HCT116 (cell line): ENCODE results near the gene KATNAL2. TPM values are rescaled to one million over a fixed set of nuclear protein-coding genes. Genes with fewer than 3 reads are reported as not detected.

Experiments used
- ATAC-seq: fragments of 200-7000 bp; cut with Tn5 transposase; 2 replicates; pipeline ENCODE4 v1.9.1; 2020; ENCODE audit warnings: mild to moderate bottlenecking, moderate library complexity
- BruUV-seq: library from RNA; stranded (reverse); fragments of 400-500 nt; replicated peaks from 2 replicates; lab custom pipeline; 2021; lab: Mats Ljungman, UMichigan
- CTCF ChIA-PET: fragments of 300-600 bp; sonication (Branson Sonifier 250); formaldehyde crosslinking; loops from one replicate; lab custom pipeline; 2021; ENCODE audit warnings: antibody characterized with exemption; lab: Charles Lee
- POLR2A ChIA-PET: fragments of 300-600, 350-600 bp; sonication (Branson Sonifier 250); formaldehyde crosslinking; loops from one replicate; lab custom pipeline; 2021; ENCODE audit warnings: antibody characterized with exemption; lab: Charles Lee
- RAD21 ChIA-PET, 2 experiments: fragments of 300-600 bp; sonication (Branson Sonifier 250); formaldehyde crosslinking; loops; one replicate each; lab custom pipeline; 2023; ENCODE audit warnings: low total read pairs in 2 of 2; ENCODE audit not compliant: uncharacterized antibody in 2 of 2, unreplicated experiment in 2 of 2, low non-redundant PET in 1 of 2; lab: Charles Lee
- DNase-seq: peaks from one replicate; pipeline ENCODE4 v3.0.0-alpha.2; 2010; ENCODE audit warnings: low read depth, low spot score
- H2AFZ ChIP-seq: fragments of 200-600 bp; shearing (Covaris generic), sonication (generic); 2 replicates; pipeline ENCODE4 v1.6.1; 2017; ENCODE audit warnings: low read depth, mixed run types, mixed read lengths, antibody characterized with exemption, low read length; ENCODE audit not compliant: poor library complexity, severe bottlenecking
- H3K27ac ChIP-seq: 2 replicates; pipeline ENCODE4 v1.5.1; 2012; ENCODE audit warnings: low read depth, low read length
- H3K27me3 ChIP-seq: fragments of 200-600 bp; sonication (generic); 2 replicates; pipeline ENCODE4 v1.6.1; 2016; ENCODE audit warnings: mixed run types, low read length, mixed read lengths; ENCODE audit not compliant: insufficient read depth
- H3K36me3 ChIP-seq, 2 experiments: fragments of 200-500 bp in 1 of 2; fragments of 200-600 bp in 1 of 2; sonication (Bioruptor generic) in 1 of 2; sonication (generic) in 1 of 2; 2 replicates each; pipeline versions ENCODE4 v1.5.1 to v1.6.1; 2014 to 2016; ENCODE audit warnings: low read length in 2 of 2, inconsistent platforms in 1 of 2, mixed read lengths in 1 of 2, mixed run types in 1 of 2; ENCODE audit not compliant: insufficient read depth in 2 of 2, control insufficient read depth in 1 of 2
- H3K4me1 ChIP-seq, 2 experiments: fragments of 200-600 bp in 1 of 2; sonication (generic) in 1 of 2; 2 replicates each; pipeline versions ENCODE4 v1.5.1 to v1.6.1; 2012 to 2017; ENCODE audit warnings: low read length in 2 of 2, inconsistent platforms in 1 of 2, mild to moderate bottlenecking in 1 of 2, mixed read lengths in 1 of 2, mixed run types in 1 of 2, moderate library complexity in 1 of 2; ENCODE audit not compliant: insufficient read depth in 2 of 2, control insufficient read depth in 1 of 2
- H3K4me2 ChIP-seq: fragments of 200-600 bp; sonication (generic); 2 replicates; pipeline ENCODE4 v1.6.1; 2017; ENCODE audit warnings: mixed run types, low read length, mixed read lengths
- H3K4me3 ChIP-seq, 2 experiments: fragments of 200-600 bp in 1 of 2; sonication (generic) in 1 of 2; replicated peaks in 1 of 2; 2 replicates each; pipeline ENCODE4 v1.5.1; 2011 to 2016; ENCODE audit warnings: low read length in 2 of 2, control low read depth in 1 of 2, low read depth in 1 of 2, mild to moderate bottlenecking in 1 of 2, mixed read lengths in 1 of 2, mixed run types in 1 of 2
- H3K79me2 ChIP-seq: fragments of 200-600 bp; sonication (generic); 2 replicates; pipeline ENCODE4 v1.6.1; 2017; ENCODE audit warnings: mild to moderate bottlenecking, mixed run types, low read length, moderate library complexity, mixed read lengths; ENCODE audit not compliant: insufficient read depth
- H3K9ac ChIP-seq: fragments of 200-600 bp; sonication (generic); 2 replicates; pipeline ENCODE4 v1.6.1; 2016; ENCODE audit warnings: low read length, mixed read lengths
- H3K9me2 ChIP-seq: fragments of 200-600 bp; sonication (generic), shearing (Covaris generic); 2 replicates; pipeline ENCODE4 v1.6.1; 2017; ENCODE audit warnings: mixed run types, mild to moderate bottlenecking, moderate library complexity; ENCODE audit not compliant: insufficient read depth
- H3K9me3 ChIP-seq, 2 experiments: fragments of 200-500 bp in 1 of 2; fragments of 200-600 bp in 1 of 2; sonication (Bioruptor generic) in 1 of 2; sonication (generic) in 1 of 2; 2 replicates each; pipeline ENCODE4 v1.6.1; 2014 to 2017; ENCODE audit warnings: low read length in 2 of 2, mixed read lengths in 2 of 2, inconsistent platforms in 1 of 2, low read depth in 1 of 2, mild to moderate bottlenecking in 1 of 2, mixed run types in 1 of 2, moderate library complexity in 1 of 2; ENCODE audit not compliant: control insufficient read depth in 1 of 2, insufficient read depth in 1 of 2
- H4K20me1 ChIP-seq: fragments of 200-600 bp; sonication (generic), shearing (Covaris generic); 2 replicates; pipeline ENCODE4 v1.6.1; 2017; ENCODE audit warnings: mixed run types, mild to moderate bottlenecking, moderate library complexity; ENCODE audit not compliant: insufficient read depth
- CBX3 ChIP-seq: IDR thresholded peaks from 2 replicates; pipeline ENCODE4 v1.6.1; 2012; ENCODE audit warnings: low read depth
- CEBPB ChIP-seq: IDR thresholded peaks from 2 replicates; pipeline ENCODE4 v1.6.1; 2012; ENCODE audit warnings: low read depth
- EGR1 ChIP-seq: IDR thresholded peaks from 2 replicates; pipeline ENCODE4 v1.6.1; 2012; ENCODE audit warnings: low read depth
- EZH2 ChIP-seq: fragments of 200-600 bp; sonication (generic); IDR thresholded peaks from 2 replicates; pipeline ENCODE4 v1.6.1; 2017; ENCODE audit warnings: antibody characterized with exemption, mixed run types
- EZH2phosphoT487 ChIP-seq: fragments of 200-600 bp; IDR thresholded peaks from 2 replicates; pipeline ENCODE4 v1.6.1; 2018; ENCODE audit warnings: antibody characterized with exemption, borderline replicate concordance
- FOSL1 ChIP-seq: IDR thresholded peaks from 2 replicates; pipeline ENCODE4 v1.6.1; 2012; ENCODE audit warnings: low read depth
- JUND ChIP-seq: IDR thresholded peaks from 2 replicates; pipeline ENCODE4 v1.6.1; 2012
- MAX ChIP-seq: IDR thresholded peaks from 2 replicates; pipeline ENCODE4 v1.6.1; 2012
- POLR2A ChIP-seq: IDR thresholded peaks from 2 replicates; pipeline ENCODE4 v1.7.0; 2011; ENCODE audit warnings: borderline replicate concordance; ENCODE audit not compliant: insufficient read depth, insufficient read length; ENCODE audit errors: extremely low read depth
- POLR2AphosphoS5 ChIP-seq: IDR thresholded peaks from 2 replicates; pipeline ENCODE4 v1.6.1; 2011; ENCODE audit warnings: mild to moderate bottlenecking, low read depth, low read length, moderate library complexity
- REST ChIP-seq: IDR thresholded peaks from 2 replicates; pipeline ENCODE4 v1.6.1; 2012; ENCODE audit warnings: low read depth
- SIN3A ChIP-seq: IDR thresholded peaks from 2 replicates; pipeline ENCODE4 v1.6.1; 2012; ENCODE audit warnings: low read depth
- SP1 ChIP-seq: IDR thresholded peaks from 2 replicates; pipeline ENCODE4 v1.6.1; 2012; ENCODE audit warnings: low read depth
- SRF ChIP-seq: IDR thresholded peaks from 2 replicates; pipeline ENCODE4 v1.6.1; 2012; ENCODE audit warnings: low read depth
- TCF7L2 ChIP-seq: IDR thresholded peaks from 2 replicates; pipeline ENCODE4 v1.7.0; 2011; ENCODE audit warnings: borderline replicate concordance, inconsistent platforms; ENCODE audit not compliant: insufficient read depth, insufficient read length; ENCODE audit errors: extremely low read depth
- YY1 ChIP-seq: IDR thresholded peaks from 2 replicates; pipeline ENCODE4 v1.6.1; 2011; ENCODE audit warnings: low read length, low read depth, moderate library complexity, mild to moderate bottlenecking; ENCODE audit not compliant: insufficient replicate concordance; ENCODE audit errors: extremely low read depth
- ZFX ChIP-seq: fragments of 450-650 bp; IDR thresholded peaks from 2 replicates; pipeline ENCODE4 v1.6.1; 2017
- ZNF274 ChIP-seq: fragments of 200-500 bp; sonication (Bioruptor generic); IDR thresholded peaks from 2 replicates; pipeline ENCODE4 v1.6.1; 2014; ENCODE audit warnings: mild to moderate bottlenecking, low read depth, low read length, inconsistent platforms
- intact Hi-C: fragments of 100-400 bp; cut with micrococcal nuclease; formaldehyde crosslinking; loops from 2 replicates; pipeline ENCODE4 v1.10.0; 2022
- total RNA-seq: library from RNA; stranded (reverse); gene quantifications from one replicate; pipeline ENCODE4 v1.2.1, GENCODE V29; 2021; ENCODE audit not compliant: unreplicated experiment
- TF ChIP-seq, protein P1 (sequence below): IDR thresholded peaks from 2 replicates; pipeline ENCODE4 v1.6.1; 2012

The KATNAL2 gene
- total RNA-seq, 1 experiment from 2014 or later, result 2.0 TPM

DNA sequence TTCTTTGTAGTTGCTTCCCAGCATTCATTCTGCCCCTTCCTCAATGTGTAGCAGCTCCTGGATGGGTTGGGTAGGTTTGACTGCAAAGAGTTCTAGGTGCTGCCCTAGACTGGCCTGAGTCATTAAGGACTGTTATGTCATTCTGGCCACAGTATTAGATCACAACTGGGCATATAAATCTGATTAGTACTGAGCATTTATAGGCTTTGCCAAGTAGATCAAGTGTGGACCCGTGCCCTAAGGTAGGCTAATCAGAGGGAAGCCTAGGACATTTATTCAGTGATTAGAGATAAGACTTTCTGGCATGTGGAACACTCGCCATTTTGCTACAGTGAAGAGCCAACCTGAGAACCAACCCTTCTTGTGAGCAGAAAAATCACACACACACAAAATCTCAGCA, 2.7 kb downstream of the KATNAL2 start (continued):
- no peak for TF ChIP-seq POLR2AphosphoS5
- no peak for TF ChIP-seq SP1

DNA sequence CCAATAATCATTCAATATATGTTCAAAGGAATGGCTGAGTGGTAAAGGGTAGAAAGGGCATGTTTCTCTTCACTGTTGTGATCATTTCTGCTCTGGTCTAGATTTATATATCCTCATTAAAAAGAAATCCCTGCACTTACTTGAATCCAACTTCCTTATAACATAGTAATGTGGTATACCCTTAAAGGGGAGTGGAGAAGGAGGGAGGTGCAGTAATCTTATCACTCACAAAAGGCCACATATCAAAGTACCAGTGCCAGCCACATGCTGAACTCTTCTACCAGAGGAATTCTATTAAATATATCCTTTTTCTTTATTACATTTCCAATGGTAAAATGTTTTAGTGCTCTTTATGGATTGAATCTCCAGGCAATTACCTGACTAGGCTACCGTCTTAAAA, 3.3 kb downstream of the KATNAL2 start:
- Histone ChIP-seq H3K9me2 (no peaks in the 10 kb centered on the region), H3K36me3 (no peaks in the 10 kb centered on the region), H3K9ac (no peak overlapping the region), H3K9me3 (no peaks in the 10 kb centered on the region), H3K4me2 (no peak overlapping the region), H3K4me1 (peaks cover 4 to 18% of the 10 kb centered on the region in 2 experiments; a peak in 3 of 4 replicates), H3K27ac (no peak overlapping the region), H2AFZ (no peak overlapping the region), H3K27me3 (no peaks in the 10 kb centered on the region), H3K79me2 (peaks cover 12% of the 10 kb centered on the region), H3K4me3 (no peak overlapping the region), H4K20me1 (no peaks in the 10 kb centered on the region)
- intact Hi-C loops, result no loop called here
- CTCF ChIA-PET, result no interaction called here
- DNase-seq (no peak), ATAC-seq (no peak)
- POLR2A ChIA-PET, result no interaction called here
- no TSS peak for BruUV-seq
- TF ChIP-seq EGR1 (no peak), ZNF274 (no peak), POLR2A (no peak), JUND (no peak), CEBPB (no peak), YY1 (no peak), FOSL1 (no peak), POLR2AphosphoS5 (no peak), EZH2phosphoT487 (no peak), CBX3 (no peak), REST (no peak), TCF7L2 (no peak), SIN3A (no peak), SRF (no peak), EZH2 (no peak), ZFX (no peak), MAX (no peak), SP1 (no peak)
- TF ChIP-seq, protein P1, sequence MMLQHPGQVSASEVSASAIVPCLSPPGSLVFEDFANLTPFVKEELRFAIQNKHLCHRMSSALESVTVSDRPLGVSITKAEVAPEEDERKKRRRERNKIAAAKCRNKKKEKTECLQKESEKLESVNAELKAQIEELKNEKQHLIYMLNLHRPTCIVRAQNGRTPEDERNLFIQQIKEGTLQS, result no peak
- RAD21 ChIA-PET, result no interaction called here
